Spleen (tissue), 7 donors: ENCODE data around the gene TCTN1.

ENCODE experiments used
- POLR2A ChIP-seq, 3 donors: fragments of 450-650 bp; IDR thresholded peaks; one replicate each; pipeline ENCODE4 v1.5.1; 2017; ENCODE audit warnings: antibody characterized with exemption in 3 of 3, mild to moderate bottlenecking in 1 of 3
- POLR2AphosphoS5 ChIP-seq, 3 donors: sonication (generic); formaldehyde crosslinking; IDR thresholded peaks; one replicate each; pipeline ENCODE4 v1.5.1; 2017; ENCODE audit warnings: antibody characterized with exemption in 3 of 3
- TF ChIP-seq, protein P1 (sequence below), 11 experiments: fragments of 200-600 bp in 7 of 11; fragments of 450-650 bp in 4 of 11; sonication (generic) in 4 of 11; IDR thresholded peaks in 8 of 11; conservative IDR thresholded peaks in 3 of 11; 1 replicate in 7 of 11; 2 replicates in 4 of 11; pipeline versions ENCODE4 v1.4.0 to v1.8.0; 2016 to 2021; ENCODE audit warnings: antibody characterized with exemption in 11 of 11, inconsistent platforms in 4 of 11, mild to moderate bottlenecking in 1 of 11
- donor health status: DM: no; HTN: no; CAD: no; lungs with moderate emphysema.
- donor health status: DM: no; HTN: no; CAD: no.
- donor health status: DM: no; HTN: no; CAD: no.

DNA sequence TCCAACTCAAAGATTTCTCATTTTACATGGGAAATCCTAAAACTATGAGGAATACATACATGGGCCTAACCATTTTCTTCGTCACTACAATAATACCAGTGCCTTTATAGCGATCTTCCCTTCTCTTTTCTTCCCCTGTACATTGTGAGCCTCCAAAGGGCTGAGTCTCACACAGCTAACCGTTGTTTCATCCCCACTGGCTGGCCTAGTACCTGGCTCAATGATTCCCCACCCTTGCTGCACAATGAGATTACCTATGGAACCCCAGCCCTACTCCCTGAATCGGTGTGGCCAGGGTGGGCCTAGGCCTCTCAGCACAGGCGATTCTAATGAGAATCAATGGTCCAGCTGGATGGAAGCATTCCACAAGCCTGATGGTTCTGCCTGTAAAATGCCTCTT is 46.9 kb upstream of the TCTN1 start:
- TF ChIP-seq, protein P1, sequence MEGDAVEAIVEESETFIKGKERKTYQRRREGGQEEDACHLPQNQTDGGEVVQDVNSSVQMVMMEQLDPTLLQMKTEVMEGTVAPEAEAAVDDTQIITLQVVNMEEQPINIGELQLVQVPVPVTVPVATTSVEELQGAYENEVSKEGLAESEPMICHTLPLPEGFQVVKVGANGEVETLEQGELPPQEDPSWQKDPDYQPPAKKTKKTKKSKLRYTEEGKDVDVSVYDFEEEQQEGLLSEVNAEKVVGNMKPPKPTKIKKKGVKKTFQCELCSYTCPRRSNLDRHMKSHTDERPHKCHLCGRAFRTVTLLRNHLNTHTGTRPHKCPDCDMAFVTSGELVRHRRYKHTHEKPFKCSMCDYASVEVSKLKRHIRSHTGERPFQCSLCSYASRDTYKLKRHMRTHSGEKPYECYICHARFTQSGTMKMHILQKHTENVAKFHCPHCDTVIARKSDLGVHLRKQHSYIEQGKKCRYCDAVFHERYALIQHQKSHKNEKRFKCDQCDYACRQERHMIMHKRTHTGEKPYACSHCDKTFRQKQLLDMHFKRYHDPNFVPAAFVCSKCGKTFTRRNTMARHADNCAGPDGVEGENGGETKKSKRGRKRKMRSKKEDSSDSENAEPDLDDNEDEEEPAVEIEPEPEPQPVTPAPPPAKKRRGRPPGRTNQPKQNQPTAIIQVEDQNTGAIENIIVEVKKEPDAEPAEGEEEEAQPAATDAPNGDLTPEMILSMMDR (IDR thresholded peaks at IDR 0.05 in 8 of 11, conservative IDR thresholded peaks at IDR 0.05 in 3 of 11), result no peak
- TF ChIP-seq POLR2AphosphoS5 (IDR thresholded peaks at IDR 0.05) (no peak), POLR2A (IDR thresholded peaks at IDR 0.05) (no peak)
